HG03045 (cell line): ENCODE results near the gene KIAA1217.

Source experiments
- ATAC-seq: cut with Tn5 transposase; IDR thresholded peaks from one replicate; pipeline ENCODE4 v1.9.1; 2021; ENCODE audit warnings: mild to moderate bottlenecking, moderate library complexity; ENCODE audit not compliant: unreplicated experiment

KIAA1217 gene

DNA sequence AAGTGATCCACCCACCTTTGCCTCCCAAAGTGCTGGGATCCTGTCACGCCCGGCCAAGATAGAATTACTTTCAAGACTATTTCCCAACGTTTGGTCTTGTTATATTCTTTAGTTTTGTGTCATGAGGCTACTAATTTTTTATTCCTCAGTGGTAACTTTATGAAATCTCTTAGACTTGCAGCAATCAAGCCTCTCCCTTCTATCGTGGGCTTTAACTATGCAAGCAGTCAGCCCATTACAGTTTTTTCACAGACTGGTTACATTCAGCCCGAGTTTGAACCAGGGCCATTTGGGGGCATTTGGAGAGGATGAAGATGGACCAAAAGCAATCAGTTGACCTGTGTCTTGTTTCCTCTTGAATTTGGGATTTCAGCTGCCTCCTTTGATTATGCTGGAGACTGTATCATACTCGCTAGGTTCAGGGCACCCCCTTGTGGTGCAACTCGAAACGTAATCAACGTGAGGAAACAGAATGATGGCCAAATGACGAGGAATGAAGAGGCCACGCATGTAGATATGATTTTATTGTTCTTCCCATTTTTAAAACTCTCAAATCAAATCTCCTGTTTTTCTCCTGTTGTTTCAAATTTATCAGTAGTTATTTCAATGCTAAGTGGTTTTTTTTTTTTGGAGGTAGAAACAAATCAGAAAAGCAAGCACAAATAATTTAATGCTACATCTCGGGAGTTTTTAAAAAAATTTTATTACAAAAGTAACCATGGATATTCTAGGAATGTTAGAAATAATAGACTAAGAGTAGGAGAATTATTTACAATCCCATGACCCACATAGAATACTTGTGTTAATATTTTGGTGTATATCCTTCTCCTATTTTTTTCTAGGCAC, 151.6 kb downstream of the KIAA1217 start:
- peak; percentile 82 for ATAC-seq

DNA sequence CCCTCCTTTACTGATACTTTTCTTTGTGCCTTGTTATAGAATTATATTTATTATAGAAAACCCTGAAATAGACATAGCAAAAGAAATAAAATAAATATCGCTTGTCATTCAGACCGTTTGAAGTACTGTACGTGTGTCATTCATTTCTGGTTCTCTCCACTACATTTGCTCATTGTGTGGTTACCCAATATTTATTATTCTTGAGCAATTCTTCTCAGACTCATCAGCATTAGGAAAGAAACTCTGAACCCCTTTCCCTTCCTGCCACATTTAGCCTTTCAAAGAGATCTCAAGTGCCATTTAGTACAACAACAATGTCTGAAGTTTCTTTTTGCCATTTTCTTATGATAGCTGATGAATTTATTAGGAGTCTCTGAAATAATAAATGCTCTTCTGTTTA, 154.1 kb downstream of the KIAA1217 start:
- ATAC-seq: no peak

- ATAC-seq: no peak
Measured at GRCh38 chr10:24367688-24368087, 158.8 kb downstream of the KIAA1217 start.

GRCh38 chr10:24370877-24371276, 161.9 kb downstream of the KIAA1217 start:
- no peak for ATAC-seq

GRCh38 chr10:24371396-24371795, 162.5 kb downstream of the KIAA1217 start:
- no peak for ATAC-seq

- no peak for ATAC-seq
Measured at GRCh38 chr10:24374134-24374915, 165.4 kb downstream of the KIAA1217 start.

- no peak for ATAC-seq
Measured at GRCh38 chr10:24375510-24375909, 166.6 kb downstream of the KIAA1217 start.

DNA sequence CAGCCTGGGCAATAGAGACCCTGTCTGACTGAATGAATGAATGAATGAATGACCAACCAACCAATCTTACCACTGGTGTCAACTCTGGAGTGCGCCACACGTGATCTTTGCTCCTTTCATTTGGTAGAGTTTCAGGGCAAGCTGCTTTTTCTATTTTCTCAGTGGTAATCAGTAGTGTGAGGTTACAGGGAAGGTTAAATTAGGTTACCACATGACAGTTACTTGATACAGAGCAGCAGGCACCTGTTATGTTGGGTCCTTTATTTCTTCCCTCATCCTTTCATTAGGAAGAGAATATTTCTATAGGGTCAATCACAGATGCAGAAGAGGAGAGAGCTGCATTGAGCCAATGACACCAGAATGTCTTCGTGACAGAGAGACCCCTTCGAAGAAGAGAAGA, 167.8 kb downstream of the KIAA1217 start:
- no peak for ATAC-seq

DNA sequence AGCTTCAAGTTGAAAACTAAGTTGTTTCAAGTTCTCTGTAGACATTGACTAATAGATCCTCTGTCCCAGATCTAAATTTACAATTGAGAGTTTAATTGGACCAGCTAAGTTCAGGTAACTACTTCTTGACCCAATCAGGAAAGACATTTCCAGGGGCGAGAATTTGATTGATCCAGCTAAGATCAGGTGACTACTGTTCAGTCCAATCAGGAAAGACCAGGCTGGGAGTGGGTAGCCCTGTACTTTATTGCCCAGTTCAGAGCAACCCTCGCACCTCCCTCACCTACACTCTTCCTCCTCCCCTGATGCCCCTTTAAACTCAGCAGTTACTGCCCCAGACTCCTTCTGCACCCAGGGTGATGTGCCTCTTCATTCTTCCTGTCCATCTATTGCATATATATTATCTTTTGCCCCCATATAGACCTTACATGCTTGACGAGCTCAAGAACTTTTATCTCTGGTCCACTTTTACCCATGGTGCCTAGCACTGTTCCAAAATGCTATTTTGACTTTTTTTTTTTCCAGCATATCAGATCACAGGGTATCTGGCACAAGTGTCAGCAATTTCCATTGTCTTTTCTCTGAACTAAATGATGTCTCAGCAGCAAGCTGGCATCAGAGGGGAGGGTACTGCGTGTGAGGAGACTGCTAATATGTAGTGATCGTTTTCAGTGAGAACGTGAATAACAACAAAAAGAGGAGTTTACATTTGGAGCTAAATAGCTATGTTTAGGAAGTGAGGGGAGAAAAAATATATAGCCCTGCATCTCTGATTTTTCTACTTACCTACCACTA, 169.4 kb downstream of the KIAA1217 start:
- ATAC-seq: no peak

DNA sequence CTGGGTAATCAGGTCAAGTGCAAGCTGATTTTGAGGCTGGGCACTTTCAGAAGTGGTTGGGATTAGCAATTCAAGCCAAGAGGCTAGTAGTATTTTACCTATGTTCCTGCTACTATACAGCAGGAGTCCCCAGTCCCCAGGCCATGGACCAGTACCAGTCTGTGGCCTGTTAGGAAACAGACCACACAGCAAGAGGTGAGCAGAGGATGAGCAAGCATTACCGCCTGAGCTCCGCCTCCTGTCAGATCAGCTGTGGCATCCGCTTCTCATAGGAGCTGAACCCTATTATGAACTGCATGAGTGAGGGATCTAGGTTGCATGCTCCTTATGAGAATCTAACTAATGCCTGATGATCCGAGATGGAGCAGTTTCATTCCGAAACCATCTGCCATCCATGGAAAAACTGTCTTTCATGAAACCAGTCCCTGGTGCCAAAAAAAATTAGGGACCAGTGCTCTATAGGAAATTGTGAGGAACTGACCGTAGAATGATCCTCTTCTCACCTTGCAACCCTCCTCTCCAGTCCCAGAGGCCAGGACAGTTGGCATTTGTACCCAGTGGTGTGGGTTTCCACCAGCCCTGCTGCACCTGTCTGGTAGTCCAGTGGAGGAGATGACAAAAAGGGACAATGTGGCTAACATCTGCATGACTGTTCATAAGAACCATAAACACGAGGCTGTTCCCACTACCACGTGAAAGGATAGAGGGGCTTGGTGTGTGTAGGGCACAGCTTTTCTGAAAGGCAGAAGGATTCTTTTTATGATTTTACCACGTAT, 172.5 kb downstream of the KIAA1217 start:
- no peak for ATAC-seq

DNA sequence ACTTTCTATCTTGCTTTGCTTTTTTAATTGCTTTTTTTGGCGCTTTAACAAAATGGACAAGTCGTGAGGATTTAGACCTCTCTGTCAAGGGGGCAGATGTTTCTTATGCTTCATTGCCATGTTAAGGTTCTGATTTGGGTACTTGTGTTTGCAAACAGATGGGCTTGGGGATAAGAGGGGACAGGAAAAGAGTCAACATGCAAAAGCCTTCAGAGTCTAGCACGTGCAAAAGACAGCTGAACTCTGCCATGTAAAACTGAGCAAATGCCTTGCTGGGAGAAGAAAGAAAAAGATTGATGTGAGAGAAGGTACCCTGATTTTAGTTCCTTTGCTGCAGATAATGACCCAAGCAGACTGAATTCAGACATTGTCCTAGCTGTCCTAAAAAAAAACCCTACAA, 173.1 kb downstream of the KIAA1217 start:
- no peak for ATAC-seq

- ATAC-seq: peak; percentile 27
Measured at GRCh38 chr10:24382596-24382978, 173.6 kb downstream of the KIAA1217 start.

DNA sequence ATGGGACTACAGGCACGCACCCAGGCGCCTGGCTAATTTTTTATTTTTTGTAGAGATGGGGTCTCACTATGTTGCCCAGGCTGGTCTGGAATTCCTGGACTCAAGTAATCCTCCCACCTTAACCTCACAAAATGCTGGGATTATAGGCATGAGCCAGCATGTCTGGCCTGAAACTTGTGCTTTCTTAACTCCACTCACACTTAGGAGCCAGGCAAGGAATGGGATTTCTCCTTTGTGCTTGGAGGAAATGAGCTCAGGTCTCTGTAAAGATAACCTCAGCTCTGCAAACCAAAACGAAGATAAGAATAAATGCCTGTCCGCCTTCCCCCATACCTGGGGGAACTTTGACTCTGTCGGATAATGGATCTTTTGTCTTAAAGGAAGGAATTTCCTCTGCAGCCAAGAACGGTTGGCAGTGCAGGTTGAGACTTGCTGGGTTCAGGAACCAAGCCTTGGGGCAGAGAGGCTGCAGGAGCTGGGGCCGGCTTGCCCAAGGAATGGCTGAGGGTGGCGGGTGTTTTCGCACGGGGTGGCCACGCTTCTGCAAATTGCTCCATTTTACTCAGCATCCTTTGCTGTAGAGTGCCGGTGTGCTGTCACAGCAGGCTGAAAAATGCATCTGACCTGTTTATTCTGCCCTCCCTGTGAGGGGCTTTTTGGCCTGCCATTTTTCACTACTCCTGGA, 174.2 kb downstream of the KIAA1217 start:
- ATAC-seq: peak; percentile 68

GRCh38 chr10:24383681-24384106, 174.8 kb downstream of the KIAA1217 start:
- peak; percentile 90 for ATAC-seq

- ATAC-seq: no peak
Measured at GRCh38 chr10:24384954-24385353, 176.0 kb downstream of the KIAA1217 start.

DNA sequence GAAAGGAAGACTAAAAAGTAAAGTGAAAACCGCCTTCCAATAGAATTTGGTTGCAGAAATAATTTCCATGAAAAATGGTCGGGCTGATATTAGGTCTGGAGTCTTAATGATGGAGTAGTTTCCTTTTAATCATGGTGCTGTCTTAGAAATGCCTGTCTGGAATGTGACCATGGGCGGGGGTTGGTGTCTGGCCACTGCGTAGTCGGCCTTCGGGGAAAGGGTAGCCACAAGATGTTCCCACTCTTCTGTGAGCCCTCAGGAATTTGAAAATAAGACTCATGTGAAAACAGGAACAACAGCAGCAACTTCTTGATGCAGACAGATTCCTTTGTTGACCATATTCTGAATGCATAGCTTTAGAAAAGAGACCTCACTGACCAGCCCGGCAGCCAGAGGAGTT, 176.8 kb downstream of the KIAA1217 start:
- ATAC-seq: no peak

DNA sequence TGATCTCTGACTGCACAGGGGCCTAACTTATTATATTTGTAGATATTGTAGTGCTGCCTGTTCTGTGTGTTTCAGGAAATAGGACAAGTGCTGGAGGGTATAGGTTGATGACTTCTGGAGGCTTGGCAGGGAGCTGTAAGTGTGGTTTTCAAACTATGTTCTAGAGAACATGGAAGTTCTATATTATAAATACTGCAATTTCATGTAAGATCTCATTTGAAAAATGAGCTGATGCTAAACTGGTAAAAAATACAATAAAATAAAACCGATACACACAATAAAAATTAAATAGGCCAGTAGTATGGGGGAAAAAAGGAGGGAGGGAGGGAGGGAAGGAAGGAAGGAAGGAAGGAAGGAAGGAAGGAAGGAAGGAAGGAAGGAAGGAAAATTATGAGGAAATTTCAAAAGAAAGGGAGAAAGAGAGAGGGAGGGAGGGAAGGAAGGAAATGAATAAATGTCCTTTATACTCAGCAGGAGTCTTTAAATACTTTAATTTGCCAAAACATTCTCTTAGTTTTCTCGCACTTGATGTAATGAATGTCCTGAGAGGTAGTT, 181.3 kb downstream of the KIAA1217 start:
- no peak for ATAC-seq

GRCh38 chr10:24390746-24391145, 181.8 kb downstream of the KIAA1217 start:
- ATAC-seq: no peak

GRCh38 chr10:24393201-24393600, 184.3 kb downstream of the KIAA1217 start:
- no peak for ATAC-seq
